CD14-positive monocyte (primary cell): ENCODE results near the gene SIGLEC12. TPM values are rescaled to one million over a fixed set of nuclear protein-coding genes. Genes with fewer than 3 reads are reported as not detected.

Experiments used
- DNase-seq, 3 donors: peaks; one replicate each; pipeline ENCODE4 v3.0.0-alpha.2; 2011 to 2022
- H2AFZ ChIP-seq: 2 replicates; pipeline ENCODE4 v1.6.0; 2012; ENCODE audit warnings: mild to moderate bottlenecking, low read depth, low read length, inconsistent platforms; ENCODE audit not compliant: insufficient read depth, poor library complexity, severe bottlenecking
- H3K27ac ChIP-seq, 2 donors: 1 replicate in 1 of 2; 2 replicates in 1 of 2; pipeline ENCODE4 v1.5.1; 2012 to 2013; ENCODE audit warnings: low read length in 2 of 2, control low read depth in 1 of 2, inconsistent platforms in 1 of 2, low read depth in 1 of 2, mild to moderate bottlenecking in 1 of 2
- H3K27me3 ChIP-seq, 2 donors: one replicate each; pipeline versions ENCODE4 v1.6.0 to v1.6.1; 2011 to 2013; ENCODE audit warnings: low read length in 2 of 2; ENCODE audit not compliant: control insufficient read depth in 2 of 2, insufficient read depth in 2 of 2
- H3K36me3 ChIP-seq, 2 donors: replicated peaks in 1 of 2; 1 replicate in 1 of 2; 2 replicates in 1 of 2; pipeline versions ENCODE4 v1.5.1 to v1.6.1; 2012 to 2013; ENCODE audit warnings: low read length in 2 of 2, control low read depth in 1 of 2, inconsistent platforms in 1 of 2, mild to moderate bottlenecking in 1 of 2; ENCODE audit not compliant: insufficient read depth in 2 of 2, control insufficient read depth in 1 of 2
- H3K4me1 ChIP-seq, 2 donors: 1 replicate in 1 of 2; 2 replicates in 1 of 2; pipeline versions ENCODE4 v1.5.1 to v1.6.1; 2012 to 2013; ENCODE audit warnings: low read length in 2 of 2, control low read depth in 1 of 2, inconsistent platforms in 1 of 2, mild to moderate bottlenecking in 1 of 2, moderate library complexity in 1 of 2; ENCODE audit not compliant: insufficient read depth in 2 of 2, control insufficient read depth in 1 of 2
- H3K4me2 ChIP-seq: replicated peaks from 2 replicates; pipeline ENCODE3; 2012; ENCODE audit warnings: low read length, moderate library complexity, mild to moderate bottlenecking; ENCODE audit not compliant: poor library complexity, severe bottlenecking; ENCODE audit errors: extremely low read depth
- H3K4me3 ChIP-seq, 3 experiments: fragments of 200-600 bp in 1 of 3; sonication (generic) in 1 of 3; replicated peaks in 1 of 3; 1 replicate in 2 of 3; 2 replicates in 1 of 3; pipeline ENCODE4 v1.5.1; 2011 to 2013; ENCODE audit warnings: low read length in 3 of 3, mild to moderate bottlenecking in 3 of 3, control low read depth in 2 of 3, low read depth in 2 of 3, inconsistent platforms in 1 of 3, moderate library complexity in 1 of 3
- H3K79me2 ChIP-seq: 2 replicates; pipeline ENCODE4 v1.6.0; 2012; ENCODE audit warnings: mild to moderate bottlenecking, control low read depth, inconsistent platforms, low read length, moderate library complexity; ENCODE audit not compliant: insufficient read depth
- H3K9ac ChIP-seq: 2 replicates; pipeline ENCODE4 v1.6.0; 2017; ENCODE audit warnings: low read length, mild to moderate bottlenecking; ENCODE audit not compliant: insufficient read depth, poor library complexity, severe bottlenecking
- H3K9me3 ChIP-seq, 2 donors: replicated peaks in 1 of 2; 1 replicate in 1 of 2; 2 replicates in 1 of 2; pipeline versions ENCODE4 v1.5.1 to v1.6.1; 2012 to 2013; ENCODE audit warnings: low read length in 2 of 2, control low read depth in 1 of 2; ENCODE audit not compliant: control insufficient read depth in 1 of 2, insufficient read depth in 1 of 2
- H4K20me1 ChIP-seq: 2 replicates; pipeline ENCODE4 v1.6.0; 2012; ENCODE audit warnings: mild to moderate bottlenecking, low read length, control low read depth, moderate library complexity; ENCODE audit not compliant: insufficient read depth
- H3K27ac Mint-ChIP-seq, 7 donors: one replicate each; pipeline ENCODE4 v1.8.0; 2020; ENCODE audit warnings: mild to moderate bottlenecking in 7 of 7, mixed read lengths in 7 of 7, moderate library complexity in 6 of 7, inconsistent platforms in 2 of 7
- H3K27me3 Mint-ChIP-seq, 3 donors: one replicate each; pipeline ENCODE4 v1.8.0; 2021 to 2022; ENCODE audit warnings: low read depth in 3 of 3, mild to moderate bottlenecking in 3 of 3, mixed read lengths in 3 of 3, moderate library complexity in 3 of 3, inconsistent platforms in 1 of 3
- H3K36me3 Mint-ChIP-seq, 2 donors: one replicate each; pipeline ENCODE4 v1.8.0; 2020; ENCODE audit warnings: mixed read lengths in 2 of 2, inconsistent platforms in 1 of 2, mild to moderate bottlenecking in 1 of 2
- H3K4me1 Mint-ChIP-seq: one replicate; pipeline ENCODE4 v1.8.0; 2020; ENCODE audit warnings: mild to moderate bottlenecking, mixed read lengths
- H3K4me3 Mint-ChIP-seq, 2 donors: one replicate each; pipeline ENCODE4 v1.8.0; 2020; ENCODE audit warnings: mild to moderate bottlenecking in 2 of 2, mixed read lengths in 2 of 2, moderate library complexity in 1 of 2
- H3K9me3 Mint-ChIP-seq, 7 donors: one replicate each; pipeline ENCODE4 v1.8.0; 2020 to 2022; ENCODE audit warnings: mixed read lengths in 7 of 7, mild to moderate bottlenecking in 6 of 7, moderate library complexity in 6 of 7, inconsistent platforms in 2 of 7
- CTCF ChIP-seq: fragments of 200-600 bp; IDR thresholded peaks from one replicate; pipeline ENCODE4 v1.8.0; 2022; ENCODE audit warnings: antibody characterized with exemption, mild to moderate bottlenecking
- WGBS: methylation state at CpG from one replicate; pipeline ENCODE4 v1.1.5; 2013; ENCODE audit warnings: missing lambda C conversion rate; ENCODE audit not compliant: insufficient coverage; 5-methylcytosine and 5-hydroxymethylcytosine counted together
- intact Hi-C, 2 donors: fragments of 100-400 bp; cut with micrococcal nuclease; formaldehyde crosslinking; loops; one replicate each; pipeline versions ENCODE4 v1.15.0 to v1.15.1; 2023
- polyA plus RNA-seq, 3 donors: library from polyadenylated mRNA; depleted of rRNA in 1 of 3; unstranded in 2 of 3; stranded (reverse) in 1 of 3; fragments of 300-500 nt in 2 of 3; fragments of >200 nt in 1 of 3; fragmentation: Illumina TruSeq in 2 of 3; gene quantifications; 1 replicate in 2 of 3; 2 replicates in 1 of 3; pipeline ENCODE4 v1.2.3, GENCODE V29; 2012 to 2021

SIGLEC12 gene
- polyA plus RNA-seq, 3 donors = 0.24 to 1.8 (median 1.3) TPM

GRCh38 chr19:51521781-51522180, 20.2 kb upstream of the SIGLEC12 start:
- DNase-seq = no peak
- Mint-ChIP-seq H3K27ac (no peak overlapping the region), H3K27me3 (peaks cover 0 to 9% (median 0%) of the 10 kb centered on the region in 3 donors), H3K4me3 (no peak overlapping the region), H3K9me3 (peaks cover 4 to 19% (median 10%) of the 10 kb centered on the region in 7 donors), H3K4me1 (peaks cover 6% of the 10 kb centered on the region), H3K36me3 (peaks cover 0 to 3% of the 10 kb centered on the region in 2 donors)
- no peak overlapping the region for H3K27ac ChIP-seq
- no CpG with 5 or more reads among the region's 2 CpGs for WGBS
- no peaks in the 10 kb centered on the region for H4K20me1 ChIP-seq
- no peak overlapping the region for H3K4me3 ChIP-seq
- H2AFZ ChIP-seq = no peak overlapping the region
- peaks cover 0 to 11% of the 10 kb centered on the region in 2 donors for H3K9me3 ChIP-seq
- H3K79me2 ChIP-seq = no peaks in the 10 kb centered on the region
- no peaks in the 10 kb centered on the region for H3K27me3 ChIP-seq
- no peak for TF ChIP-seq CTCF
- no peaks in the 10 kb centered on the region for H3K36me3 ChIP-seq
- no peak overlapping the region for H3K4me2 ChIP-seq
- intact Hi-C loops = no loop called here
- H3K9ac ChIP-seq = no peak overlapping the region
- H3K4me1 ChIP-seq = no peaks in the 10 kb centered on the region

- H4K20me1 ChIP-seq = no peaks in the 10 kb centered on the region
- H3K27me3 ChIP-seq = no peaks in the 10 kb centered on the region
- H3K79me2 ChIP-seq = no peaks in the 10 kb centered on the region
- peaks cover 6% of the 10 kb centered on the region for H3K4me1 Mint-ChIP-seq
- WGBS = no CpG with 5 or more reads among the region's 2 CpGs
- H3K9me3 ChIP-seq = peaks cover 0 to 11% of the 10 kb centered on the region in 2 donors
- no peak for TF ChIP-seq CTCF
- H3K27ac Mint-ChIP-seq = no peak overlapping the region
- H3K27ac ChIP-seq = no peak overlapping the region
- H3K36me3 ChIP-seq = no peaks in the 10 kb centered on the region
- no peak overlapping the region for H2AFZ ChIP-seq
- no peak overlapping the region for H3K4me3 ChIP-seq
- H3K4me3 Mint-ChIP-seq = no peak overlapping the region
- H3K4me1 ChIP-seq = no peaks in the 10 kb centered on the region
- intact Hi-C loops = no loop called here
- H3K27me3 Mint-ChIP-seq = peaks cover 0 to 6% (median 0%) of the 10 kb centered on the region in 3 donors
- no peak overlapping the region for H3K4me2 ChIP-seq
- DNase-seq = no peak
- peaks cover 4 to 19% (median 10%) of the 10 kb centered on the region in 7 donors for H3K9me3 Mint-ChIP-seq
- no peak overlapping the region for H3K9ac ChIP-seq
- H3K36me3 Mint-ChIP-seq = peaks cover 0 to 3% of the 10 kb centered on the region in 2 donors
Measured at GRCh38 chr19:51521357-51521756, 19.8 kb upstream of the SIGLEC12 start.
